HUES64 (cell line): ENCODE data around the gene IPO13.

Source experiments
- H3K27ac ChIP-seq: 2 replicates; pipeline ENCODE4 v1.7.0; 2013; ENCODE audit warnings: low read depth, low read length, inconsistent platforms
- H3K27me3 ChIP-seq: 2 replicates; pipeline ENCODE4 v1.6.1; 2013; ENCODE audit warnings: mild to moderate bottlenecking, low read length; ENCODE audit not compliant: insufficient read depth
- H3K36me3 ChIP-seq: 2 replicates; pipeline ENCODE4 v1.6.1; 2013; ENCODE audit warnings: mild to moderate bottlenecking, low read length; ENCODE audit not compliant: insufficient read depth
- H3K4me1 ChIP-seq: 2 replicates; pipeline ENCODE4 v1.6.1; 2013; ENCODE audit warnings: mild to moderate bottlenecking, low read length, moderate library complexity; ENCODE audit not compliant: insufficient read depth
- H3K4me3 ChIP-seq: 2 replicates; pipeline ENCODE4 v1.5.1; 2013; ENCODE audit warnings: mild to moderate bottlenecking, low read length, moderate library complexity
- H3K9ac ChIP-seq: 2 replicates; pipeline ENCODE4 v1.6.1; 2013; ENCODE audit warnings: mild to moderate bottlenecking, low read depth, low read length
- H3K9me3 ChIP-seq: 2 replicates; pipeline ENCODE4 v1.6.1; 2013; ENCODE audit warnings: low read depth, low read length; ENCODE audit not compliant: insufficient read depth
- WGBS: fragments of 150-250, 120-280 bp; methylation state at CpG from one replicate; pipeline ENCODE4 v1.1.7; 2013; ENCODE audit warnings: missing lambda C conversion rate; 5-methylcytosine and 5-hydroxymethylcytosine counted together

The IPO13 gene

GRCh38 chr1:43932786-43933385 lies 13.9 kb upstream of the IPO13 start:
- Histone ChIP-seq H3K4me1 (peaks cover 13% of the 10 kb centered on the region), H3K9me3 (no peaks in the 10 kb centered on the region), H3K36me3 (peaks cover 5% of the 10 kb centered on the region; the same call in 1 of the 2 replicates), H3K4me3 (peak overlapping the region; percentile 61), H3K9ac (peak overlapping the region; percentile 56), H3K27ac (no peak overlapping the region), H3K27me3 (peaks cover 25% of the 10 kb centered on the region)
- 31% methylated on average over 8 of the region's 8 CpGs for WGBS

- peaks cover 25% of the 10 kb centered on the region for H3K27me3 ChIP-seq
- H3K27ac ChIP-seq: 0 out of 2 replicates have a peak within 1 kb of the TSS, but pooled peaks have one; percentile 14
- 2% methylated on average over 42 of the region's 42 CpGs for WGBS
- H3K9me3 ChIP-seq: no peaks in the 10 kb centered on the region
- H3K9ac ChIP-seq: peak within 1 kb of the TSS; percentile 56
- peaks cover 5% of the 10 kb centered on the region; the same call in 1 of the 2 replicates for H3K36me3 ChIP-seq
- peak within 1 kb of the TSS; percentile 61 for H3K4me3 ChIP-seq
- peaks cover 14% of the 10 kb centered on the region for H3K4me1 ChIP-seq
Observed at GRCh38 chr1:43933386-43934100, 13.2 kb upstream of the IPO13 start, which contains the start of gene ARTN. ARTN (plus strand) TSS chr1:43933801; CDS start chr1:43935657, 1,856 bp downstream.

- H3K27ac ChIP-seq: 0 out of 2 replicates have a peak overlapping the region, but pooled peaks have one; percentile 14
- no peaks in the 10 kb centered on the region for H3K9me3 ChIP-seq
- peaks cover 25% of the 10 kb centered on the region for H3K27me3 ChIP-seq
- WGBS: 58% methylated on average over 13 of the region's 13 CpGs
- H3K4me3 ChIP-seq: peak overlapping the region; percentile 61
- H3K4me1 ChIP-seq: peaks cover 19% of the 10 kb centered on the region
- peaks cover 5% of the 10 kb centered on the region; the same call in 1 of the 2 replicates for H3K36me3 ChIP-seq
- no peak overlapping the region for H3K9ac ChIP-seq
Observed at GRCh38 chr1:43934101-43934985, 12.4 kb upstream of the IPO13 start.

- H3K9me3 ChIP-seq: no peaks in the 10 kb centered on the region
- 43% methylated on average over 5 of the region's 5 CpGs for WGBS
- H3K27ac ChIP-seq: no peak overlapping the region
- peaks cover 25% of the 10 kb centered on the region for H3K27me3 ChIP-seq
- peaks cover 5% of the 10 kb centered on the region; the same call in 1 of the 2 replicates for H3K36me3 ChIP-seq
- H3K9ac ChIP-seq: no peak overlapping the region
- H3K4me3 ChIP-seq: peak overlapping the region; percentile 64; the same call in 1 of the 2 replicates
- peaks cover 17% of the 10 kb centered on the region for H3K4me1 ChIP-seq
Observed at GRCh38 chr1:43934986-43935324, 11.8 kb upstream of the IPO13 start.

GRCh38 chr1:43935711-43936427 lies 10.9 kb upstream of the IPO13 start:
- peaks cover 16% of the 10 kb centered on the region for H3K4me1 ChIP-seq
- H3K27me3 ChIP-seq: peaks cover 25% of the 10 kb centered on the region
- peak overlapping the region; percentile 64 for H3K4me3 ChIP-seq
- peaks cover 5% of the 10 kb centered on the region; the same call in 1 of the 2 replicates for H3K36me3 ChIP-seq
- H3K27ac ChIP-seq: no peak overlapping the region
- H3K9me3 ChIP-seq: no peaks in the 10 kb centered on the region
- H3K9ac ChIP-seq: no peak overlapping the region
- WGBS: 8% methylated on average over 48 of the region's 48 CpGs

- 5% methylated on average over 56 of the region's 56 CpGs for WGBS
- peaks cover 25% of the 10 kb centered on the region for H3K27me3 ChIP-seq
- H3K4me3 ChIP-seq: peak overlapping the region; percentile 64
- H3K27ac ChIP-seq: no peak overlapping the region
- H3K36me3 ChIP-seq: peaks cover 5% of the 10 kb centered on the region; the same call in 1 of the 2 replicates
- no peaks in the 10 kb centered on the region for H3K9me3 ChIP-seq
- 0 out of 2 replicates have a peak overlapping the region, but pooled peaks have one; percentile 52 for H3K9ac ChIP-seq
- peaks cover 16% of the 10 kb centered on the region for H3K4me1 ChIP-seq
Observed at GRCh38 chr1:43936431-43937151, 10.2 kb upstream of the IPO13 start.

GRCh38 chr1:43937179-43937865 lies 9.4 kb upstream of the IPO13 start:
- WGBS: 87% methylated on average over 8 of the region's 8 CpGs
- Histone ChIP-seq H3K9ac (no peak overlapping the region), H3K4me1 (peaks cover 16% of the 10 kb centered on the region), H3K27me3 (peaks cover 22% of the 10 kb centered on the region), H3K9me3 (no peaks in the 10 kb centered on the region), H3K36me3 (peaks cover 5% of the 10 kb centered on the region; the same call in 1 of the 2 replicates), H3K27ac (no peak overlapping the region), H3K4me3 (no peak overlapping the region)

GRCh38 chr1:43938383-43938782 lies 8.4 kb upstream of the IPO13 start:
- 77% methylated on average over 10 of the region's 10 CpGs for WGBS
- Histone ChIP-seq H3K4me1 (peaks cover 16% of the 10 kb centered on the region), H3K27me3 (peaks cover 14% of the 10 kb centered on the region; the same call in 1 of the 2 replicates), H3K27ac (no peak overlapping the region), H3K9ac (no peak overlapping the region), H3K4me3 (no peak overlapping the region), H3K9me3 (no peaks in the 10 kb centered on the region), H3K36me3 (peaks cover 5% of the 10 kb centered on the region; the same call in 1 of the 2 replicates)

GRCh38 chr1:43938892-43939587 lies 7.7 kb upstream of the IPO13 start:
- Histone ChIP-seq H3K27me3 (peaks cover 14% of the 10 kb centered on the region; the same call in 1 of the 2 replicates), H3K9ac (no peak overlapping the region), H3K27ac (no peak overlapping the region), H3K4me1 (peaks cover 16% of the 10 kb centered on the region), H3K9me3 (no peaks in the 10 kb centered on the region), H3K4me3 (no peak overlapping the region), H3K36me3 (peaks cover 5% of the 10 kb centered on the region; the same call in 1 of the 2 replicates)
- 60% methylated on average over 3 of the region's 3 CpGs for WGBS
